K562 (cell line): ENCODE measurements around the gene KSR2. TPM values are rescaled to one million over a fixed set of nuclear protein-coding genes. Genes with fewer than 3 reads are reported as not detected.

ENCODE experiments used
- ATAC-seq: fragments of 200-7000 bp; cut with Tn5 transposase; 3 replicates; pipeline ENCODE4 v1.9.1; 2020; ENCODE audit warnings: moderate library complexity
- BruUV-seq: library from RNA; stranded (reverse); fragments of 400-500 nt; replicated peaks from 2 replicates; lab custom pipeline; 2021; lab: Mats Ljungman, UMichigan
- CTCF ChIA-PET: fragments of 300-600 bp; formaldehyde crosslinking; extraction: SDS; loops from one replicate; lab custom pipeline; 2021; ENCODE audit warnings: low intra/inter-chr PET ratio; lab: Yijun Ruan, JAX
- POLR2A ChIA-PET: fragments of 300-600, 350-650 bp; sonication (Branson Sonifier 250); formaldehyde crosslinking; extraction: SDS; loops from one replicate; lab custom pipeline; 2021; ENCODE audit warnings: antibody characterized with exemption, inconsistent platforms; lab: Yijun Ruan, JAX
- DNase-seq, 4 experiments: peaks; one replicate each; pipeline versions ENCODE4 v3.0.0 to v3.0.0-alpha.2; 2011 to 2018; ENCODE audit warnings: low spot score in 3 of 4, mixed read lengths in 3 of 4; ENCODE audit errors: extremely low read depth in 1 of 4
- FAIRE-seq: peaks from 2 replicates; lab custom pipeline; 2011; peaks lifted over from hg19 to GRCh38; lab: Jason Lieb, UNC
- H2AFZ ChIP-seq: 2 replicates; pipeline ENCODE4 v1.6.0; 2011; ENCODE audit warnings: low read depth, low read length, control low read depth, inconsistent platforms
- H3K27ac ChIP-seq: fragments of 200-600 bp; 3 replicates; pipeline ENCODE4 v1.8.0; 2011; ENCODE audit warnings: low read depth, mild to moderate bottlenecking, control low read depth, inconsistent platforms, low read length, moderate library complexity, mixed read lengths; ENCODE audit errors: extremely low read depth
- H3K27me3 ChIP-seq, 2 experiments: fragments of 300-600 bp in 1 of 2; 2 replicates in 1 of 2; 3 replicates in 1 of 2; pipeline versions ENCODE4 v1.6.0 to v1.8.0; 2011; ENCODE audit warnings: inconsistent platforms in 2 of 2, low read length in 2 of 2, mild to moderate bottlenecking in 1 of 2, mixed read lengths in 1 of 2, moderate library complexity in 1 of 2; ENCODE audit not compliant: control insufficient read depth in 2 of 2, insufficient read depth in 2 of 2
- H3K36me3 ChIP-seq: fragments of 300-600 bp; 3 replicates; pipeline ENCODE4 v1.8.0; 2011; ENCODE audit warnings: mild to moderate bottlenecking, low read length, inconsistent platforms; ENCODE audit not compliant: control insufficient read depth, insufficient read depth
- H3K4me1 ChIP-seq, 2 experiments: fragments of 200-600 bp in 1 of 2; replicated peaks in 1 of 2; 2 replicates in 1 of 2; 3 replicates in 1 of 2; pipeline versions ENCODE4 v1.5.1 to v1.8.0; 2011; ENCODE audit warnings: inconsistent platforms in 2 of 2, low read length in 2 of 2, mild to moderate bottlenecking in 1 of 2, mixed read lengths in 1 of 2, moderate library complexity in 1 of 2; ENCODE audit not compliant: control insufficient read depth in 2 of 2, insufficient read depth in 2 of 2
- H3K4me2 ChIP-seq: 2 replicates; pipeline ENCODE4 v1.6.1; 2011; ENCODE audit warnings: low read length, control low read depth, inconsistent platforms, mixed read lengths; ENCODE audit not compliant: insufficient read depth
- H3K4me3 ChIP-seq: fragments of 200-600 bp; sonication (generic), shearing (Covaris generic); 2 replicates; pipeline ENCODE4 v1.5.1; 2016; ENCODE audit warnings: control low read depth, inconsistent platforms
- H3K79me2 ChIP-seq: fragments of 200-600 bp; 3 replicates; pipeline ENCODE4 v1.8.0; 2011; ENCODE audit warnings: low read length, inconsistent platforms; ENCODE audit not compliant: control insufficient read depth, insufficient read depth
- H3K9ac ChIP-seq, 2 experiments: 2 replicates each; pipeline versions ENCODE4 v1.6.0 to v1.6.1; 2011; ENCODE audit warnings: low read depth in 2 of 2, low read length in 2 of 2, control low read depth in 1 of 2, inconsistent platforms in 1 of 2, mild to moderate bottlenecking in 1 of 2, mixed read lengths in 1 of 2; ENCODE audit not compliant: insufficient read depth in 1 of 2
- H3K9me1 ChIP-seq: one replicate; pipeline ENCODE4 v1.6.0; 2011; ENCODE audit warnings: inconsistent platforms, mild to moderate bottlenecking, low read length, moderate library complexity; ENCODE audit not compliant: control insufficient read depth, insufficient read depth
- H3K9me3 ChIP-seq: replicated peaks from 2 replicates; pipeline ENCODE4 v1.5.1; 2011; ENCODE audit warnings: low read depth, low read length, inconsistent platforms; ENCODE audit not compliant: control insufficient read depth, insufficient read depth
- H4K20me1 ChIP-seq: replicated peaks from 2 replicates; pipeline ENCODE4 v1.6.1; 2011; ENCODE audit warnings: low read length, inconsistent platforms, mixed read lengths; ENCODE audit not compliant: control insufficient read depth, insufficient read depth
- EZH2 ChIP-seq: IDR thresholded peaks from 2 replicates; pipeline ENCODE4 v1.6.1; 2012; ENCODE audit warnings: low read depth, mild to moderate bottlenecking, inconsistent platforms, low read length, borderline replicate concordance
- FIP1L1 ChIP-seq: fragments of 200-400 bp; formaldehyde crosslinking; IDR thresholded peaks from 2 replicates; pipeline ENCODE4 v1.6.1; 2018; ENCODE audit warnings: mild to moderate bottlenecking, low read depth, low read length; ENCODE audit not compliant: poor library complexity, severe bottlenecking
- GABPA ChIP-seq: fragments of 200-800 bp; sonication (Bioruptor generic); conservative IDR thresholded peaks from 2 replicates; pipeline ENCODE4 v1.6.1; 2016; ENCODE audit warnings: low read depth, missing genetic modification characterization, missing compliant biosample characterization
- SRSF1 ChIP-seq: fragments of 200-400 bp; formaldehyde crosslinking; IDR thresholded peaks from 2 replicates; pipeline ENCODE4 v1.6.1; 2017; ENCODE audit warnings: mild to moderate bottlenecking, low read depth, low read length, moderate library complexity
- WGBS: fragments of 100-300 bp; shearing (Covaris generic); methylation state at CpG from one replicate; pipeline ENCODE4 v1.1.6; 2016; ENCODE audit warnings: low coverage, mixed read lengths; ENCODE audit not compliant: insufficient coverage; ENCODE audit errors: missing lambda C conversion rate; 5-methylcytosine and 5-hydroxymethylcytosine counted together
- in situ Hi-C: fragments of 300-500 bp; cut with MboI; formaldehyde crosslinking; loops from 4 replicates; pipeline ENCODE4 v1.15.0; 2018; ENCODE audit warnings: inconsistent platforms, mixed read lengths
- intact Hi-C: fragments of 100-400 bp; cut with micrococcal nuclease; formaldehyde crosslinking; loops from 2 replicates; pipeline ENCODE4 v1.14.2; 2022
- polyA plus RNA-seq, 8 experiments: library from polyadenylated mRNA; depleted of rRNA in 4 of 8; stranded (reverse) in 5 of 8; unstranded in 3 of 8; fragments of >200 nt; fragmentation: Nextera tagmentation in 2 of 8; fragmentation: Illumina TruSeq in 1 of 8; extraction: Ambion mirVana in 2 of 8; extraction: Trizol in 1 of 8; gene quantifications; 2 replicates each; pipeline versions ENCODE4 v1.2.1 to v1.2.3, GENCODE V29; 2011 to 2014; ENCODE audit warnings: inconsistent platforms in 1 of 8, missing spikeins in 1 of 8
- total RNA-seq, 7 experiments: library from RNA; depleted of rRNA in 6 of 7; stranded (reverse); fragments of >200 nt in 6 of 7; fragmentation: Illumina TruSeq in 2 of 7; extraction: Trizol in 2 of 7; gene quantifications; 2 replicates each; pipeline versions ENCODE4 v1.2.1 to v1.2.3, GENCODE V29; 2011 to 2021; ENCODE audit warnings: low replicate concordance in 1 of 7

KSR2 gene
- total and polyA plus RNA-seq, 9 of the 15 experiments (the other 6 are each of a cell fraction or from before 2014, with no cell fraction given), result not detected

DNA sequence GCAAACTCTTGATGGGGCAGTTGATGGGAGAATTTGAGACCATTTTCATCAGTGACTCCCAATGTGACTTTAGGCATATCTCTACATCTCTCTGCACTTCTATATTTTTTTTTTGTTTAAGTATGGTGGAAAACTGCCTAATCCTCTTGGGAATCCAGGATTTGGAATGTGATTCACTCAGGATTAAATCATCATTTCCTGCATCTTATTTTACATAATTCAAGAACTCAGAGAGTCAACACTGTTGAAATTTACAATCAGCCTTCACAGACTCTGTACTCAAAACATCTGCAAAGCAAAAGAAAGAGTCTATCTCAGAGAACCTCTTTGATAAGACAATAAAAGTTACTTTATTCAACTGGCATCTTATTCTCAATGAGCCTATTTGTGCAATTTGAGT, 346.7 kb downstream of the KSR2 start:
- BruUV-seq, result no TSS peak
- intact Hi-C loops (no loop called here), in situ Hi-C loops (no loop called here)
- H3K9me1 ChIP-seq, result no peaks in the 10 kb centered on the region
- ATAC-seq (no peak), DNase-seq (no peak), FAIRE-seq (no peak)
- H3K9ac ChIP-seq, result no peak overlapping the region
- TF ChIP-seq GABPA (tag), result no peak
- POLR2A ChIA-PET, result no interaction called here
- H2AFZ ChIP-seq, result no peak overlapping the region
- no peaks in the 10 kb centered on the region for H3K9me3 ChIP-seq
- no peak overlapping the region for H3K4me3 ChIP-seq
- no peaks in the 10 kb centered on the region for H4K20me1 ChIP-seq
- no peak overlapping the region for H3K27ac ChIP-seq
- H3K27me3 ChIP-seq, result no peaks in the 10 kb centered on the region
- CTCF ChIA-PET, result no interaction called here
- no peaks in the 10 kb centered on the region for H3K36me3 ChIP-seq
- no peak overlapping the region for H3K4me2 ChIP-seq
- H3K4me1 ChIP-seq, result no peaks in the 10 kb centered on the region
- no peaks in the 10 kb centered on the region for H3K79me2 ChIP-seq

DNA sequence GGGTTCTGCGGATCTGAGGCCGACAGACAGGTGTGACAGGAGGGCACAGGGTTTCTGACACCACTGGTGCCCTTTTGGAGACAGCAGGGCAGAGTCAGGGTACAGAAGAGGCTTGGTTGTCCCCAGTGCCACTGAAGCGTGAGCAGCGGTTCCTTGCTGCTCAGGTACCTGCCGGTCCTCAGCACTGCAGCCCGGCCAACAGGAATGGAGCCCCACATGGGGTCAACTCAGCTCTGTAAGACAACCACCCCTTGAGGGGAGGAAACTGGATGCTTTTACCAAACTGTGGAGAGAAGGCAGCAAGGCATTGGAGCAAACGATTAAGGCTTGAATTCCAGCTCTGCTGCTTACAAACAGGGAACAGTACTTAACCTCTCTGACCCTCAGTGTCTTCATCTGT, 361.0 kb downstream of the KSR2 start:
- Histone ChIP-seq H3K4me3 (no peak overlapping the region), H3K4me1 (no peaks in the 10 kb centered on the region), H3K79me2 (no peaks in the 10 kb centered on the region), H2AFZ (no peak overlapping the region), H3K4me2 (no peak overlapping the region), H3K27ac (no peak overlapping the region), H3K36me3 (no peaks in the 10 kb centered on the region), H3K9me3 (no peaks in the 10 kb centered on the region), H3K27me3 (peaks cover 0 to 10% of the 10 kb centered on the region in 2 experiments; a peak in 1 of 5 replicates), H4K20me1 (no peaks in the 10 kb centered on the region), H3K9me1 (no peaks in the 10 kb centered on the region), H3K9ac (no peak overlapping the region)
- BruUV-seq, result no TSS peak
- FAIRE-seq (no peak), ATAC-seq (no peak), DNase-seq (no peak)
- intact Hi-C loops (no loop called here), in situ Hi-C loops (no loop called here)
- no peak for TF ChIP-seq FIP1L1
- no peak for TF ChIP-seq SRSF1
- no peak for TF ChIP-seq EZH2
- ChIA-PET POLR2A (no interaction called here), CTCF (no interaction called here)
- WGBS, result 0% methylated on average over 7 of the region's 7 CpGs
